C1 segment of cervical spinal cord (tissue), 14 donors: ENCODE data around the gene CASZ1.
A peak's percentile ranks its signal among the peaks of the same experiment; 100 is the strongest.

ENCODE experiments used
- DNase-seq, 14 donors: peaks; one replicate each; lab custom pipeline; 2025; lab: John Stamatoyannopoulos, UW

The CASZ1 gene

GRCh38 chr1:10624256-10625050 lies 172.0 kb downstream of the CASZ1 start:
- DNase-seq: no peak

- no peak for DNase-seq
Observed at GRCh38 chr1:10623686-10624145, 172.7 kb downstream of the CASZ1 start.

DNA sequence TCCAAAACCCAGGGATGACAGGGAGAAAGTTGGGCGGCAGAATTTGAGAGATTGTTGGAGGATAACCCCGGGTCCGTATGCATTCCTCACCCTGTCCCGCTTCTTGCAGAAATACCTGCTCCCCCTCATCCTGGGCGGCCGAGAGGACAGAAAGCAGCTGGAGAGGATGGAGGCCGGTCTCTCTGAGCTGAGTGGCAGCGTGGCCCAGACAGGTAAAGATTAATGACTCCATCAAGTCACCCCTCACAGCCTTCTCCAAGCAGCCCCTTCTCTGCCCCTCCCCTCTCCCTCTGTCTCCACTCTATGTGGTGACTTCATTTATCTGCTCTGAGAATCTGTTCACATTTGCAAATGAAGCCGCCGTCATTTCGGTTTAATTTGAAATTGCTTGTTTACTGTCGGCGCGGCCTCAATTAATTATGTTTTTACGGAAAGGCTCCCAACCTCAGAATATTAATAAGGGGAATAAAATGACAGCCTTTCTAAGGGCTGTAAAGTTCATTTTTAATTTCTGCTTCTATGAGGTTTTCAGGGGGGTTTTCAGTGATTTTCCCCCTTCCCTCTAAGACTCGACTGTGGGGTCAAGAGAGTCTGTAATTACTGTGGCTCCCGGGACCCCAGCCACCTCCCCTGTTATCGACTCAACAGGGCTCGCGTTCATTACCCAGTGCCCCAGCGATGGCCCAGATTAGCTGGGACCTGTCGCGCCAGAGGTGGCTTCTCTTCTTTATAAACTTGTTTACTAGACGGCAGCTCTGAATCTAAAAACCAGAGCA lies 173.3 kb downstream of the CASZ1 start:
- DNase-seq: no peak

GRCh38 chr1:10621906-10622305 lies 174.5 kb downstream of the CASZ1 start:
- no peak for DNase-seq

DNA sequence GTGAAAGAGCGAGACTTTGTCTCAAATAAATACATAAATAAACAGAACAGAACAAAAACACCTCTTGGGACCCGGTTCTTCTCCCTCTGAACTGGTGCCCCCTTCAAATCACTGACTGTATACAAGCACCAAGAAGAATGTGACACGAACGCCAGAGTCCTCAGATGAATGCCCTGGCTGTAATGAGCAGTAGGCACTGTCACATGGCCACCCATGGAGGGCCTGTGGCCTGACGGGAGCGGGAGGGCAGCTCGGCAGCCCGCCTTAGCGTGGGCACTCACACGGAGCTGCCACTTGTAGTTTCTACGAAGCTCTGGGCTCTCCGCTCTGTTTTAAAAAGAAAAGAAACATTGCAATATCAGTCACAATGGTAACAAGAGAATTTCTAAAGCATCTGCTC lies 175.7 kb downstream of the CASZ1 start:
- peak in 3 of 14 donors; percentile 7 to 26 (median 12) for DNase-seq

- no peak for DNase-seq
Observed at GRCh38 chr1:10617931-10618885, 178.2 kb downstream of the CASZ1 start.

GRCh38 chr1:10617318-10617717 lies 179.1 kb downstream of the CASZ1 start:
- DNase-seq: no peak

GRCh38 chr1:10616696-10617095 lies 179.8 kb downstream of the CASZ1 start:
- DNase-seq: no peak

DNA sequence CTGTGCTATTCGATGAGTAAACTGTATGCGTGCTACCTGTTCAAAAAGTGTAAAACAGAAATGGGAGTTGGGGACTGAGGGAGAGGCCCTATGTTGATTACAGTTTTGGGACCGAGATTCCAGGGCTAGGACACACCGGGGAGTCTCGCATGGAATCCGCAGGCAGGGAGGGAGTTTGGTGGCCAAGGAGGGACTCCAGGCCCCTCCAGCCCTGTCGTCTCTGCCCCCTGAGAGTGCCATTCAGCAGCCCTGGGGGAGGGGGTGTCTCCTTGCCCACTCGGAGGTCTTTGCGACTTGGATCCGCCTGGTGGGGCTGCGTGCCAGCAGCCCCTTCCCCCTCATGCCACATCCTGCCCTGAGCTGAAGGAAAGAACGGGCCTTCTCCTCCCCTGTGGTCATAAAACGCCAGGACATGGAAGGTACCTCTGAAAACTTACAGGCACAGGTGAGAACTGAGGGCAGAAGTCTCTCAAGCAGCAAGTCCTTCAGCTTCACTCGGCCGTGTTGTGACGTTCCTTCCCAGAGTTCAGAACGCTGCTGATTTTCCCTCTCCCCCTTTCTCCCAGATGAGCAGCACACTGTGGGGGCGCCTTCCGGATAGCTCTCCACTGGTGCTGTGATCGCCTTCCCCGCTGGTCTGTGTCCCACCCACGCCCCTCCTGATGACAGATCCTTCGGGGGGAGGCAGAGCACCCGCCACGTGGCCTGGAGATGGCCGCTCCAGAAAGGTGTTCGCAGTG lies 180.3 kb downstream of the CASZ1 start:
- no peak for DNase-seq

DNA sequence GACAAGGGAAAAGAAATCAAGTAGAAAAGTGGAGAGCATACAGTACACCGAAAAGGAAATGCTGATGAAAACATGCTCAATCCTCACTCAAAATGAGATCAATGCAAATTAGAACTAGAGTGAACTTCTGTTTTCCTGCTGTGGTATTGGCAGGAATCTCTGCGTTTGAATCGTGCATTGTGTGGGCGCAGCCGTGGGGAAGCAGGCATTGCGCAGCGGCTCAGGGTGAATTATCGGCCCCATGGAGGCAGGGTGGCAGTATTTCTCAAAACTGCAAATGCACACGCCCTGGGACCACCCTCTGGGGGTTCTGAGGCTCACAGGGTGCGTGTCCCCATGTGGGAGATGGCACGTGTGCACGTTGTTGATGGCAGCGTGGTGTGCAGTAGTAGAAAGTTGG lies 181.1 kb downstream of the CASZ1 start:
- no peak for DNase-seq

- DNase-seq: no peak
Observed at GRCh38 chr1:10614377-10615225, 181.8 kb downstream of the CASZ1 start.

DNA sequence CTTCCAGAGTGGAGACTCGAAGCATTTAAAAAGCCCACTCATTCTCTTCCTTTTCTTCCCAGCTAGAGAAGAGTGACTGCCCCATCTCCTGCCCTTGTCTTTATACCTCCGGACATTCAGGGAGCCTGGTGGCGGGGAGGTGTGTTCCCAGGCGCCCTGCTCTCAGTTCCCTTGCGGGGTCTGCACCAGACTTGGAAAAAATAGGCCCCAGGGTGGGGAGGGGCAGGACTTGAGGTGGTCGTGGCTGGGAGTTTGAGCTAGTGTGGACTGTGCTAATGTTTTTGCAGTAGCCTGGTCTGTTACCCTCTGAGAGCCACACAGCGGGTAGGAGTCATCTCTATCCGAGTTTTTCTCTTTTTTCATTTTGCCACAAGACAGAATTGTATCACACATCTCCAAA lies 182.6 kb downstream of the CASZ1 start:
- no peak for DNase-seq

DNA sequence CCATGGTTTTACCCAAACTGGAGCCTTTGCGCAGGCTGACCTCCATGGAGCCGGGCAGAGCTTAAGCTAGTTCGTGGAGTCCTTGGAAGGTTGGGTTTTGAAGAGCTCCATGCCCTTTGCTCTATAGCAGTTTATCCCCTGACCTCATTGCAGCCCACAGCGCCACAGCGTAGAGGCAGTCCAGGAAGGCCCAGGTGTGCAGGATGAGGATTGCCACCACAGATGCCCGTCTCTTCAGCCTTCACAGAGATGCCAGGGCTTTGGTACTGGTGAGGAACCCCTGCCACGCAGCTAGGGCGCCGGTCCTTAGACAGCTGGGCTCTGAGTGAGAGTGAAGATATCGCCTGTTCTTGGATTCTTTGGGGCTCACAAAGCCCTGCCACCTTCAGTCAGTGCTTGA lies 183.1 kb downstream of the CASZ1 start:
- no peak for DNase-seq

GRCh38 chr1:10612436-10613160 lies 183.8 kb downstream of the CASZ1 start:
- DNase-seq: peak in 1 of 14 donors; percentile 50

DNA sequence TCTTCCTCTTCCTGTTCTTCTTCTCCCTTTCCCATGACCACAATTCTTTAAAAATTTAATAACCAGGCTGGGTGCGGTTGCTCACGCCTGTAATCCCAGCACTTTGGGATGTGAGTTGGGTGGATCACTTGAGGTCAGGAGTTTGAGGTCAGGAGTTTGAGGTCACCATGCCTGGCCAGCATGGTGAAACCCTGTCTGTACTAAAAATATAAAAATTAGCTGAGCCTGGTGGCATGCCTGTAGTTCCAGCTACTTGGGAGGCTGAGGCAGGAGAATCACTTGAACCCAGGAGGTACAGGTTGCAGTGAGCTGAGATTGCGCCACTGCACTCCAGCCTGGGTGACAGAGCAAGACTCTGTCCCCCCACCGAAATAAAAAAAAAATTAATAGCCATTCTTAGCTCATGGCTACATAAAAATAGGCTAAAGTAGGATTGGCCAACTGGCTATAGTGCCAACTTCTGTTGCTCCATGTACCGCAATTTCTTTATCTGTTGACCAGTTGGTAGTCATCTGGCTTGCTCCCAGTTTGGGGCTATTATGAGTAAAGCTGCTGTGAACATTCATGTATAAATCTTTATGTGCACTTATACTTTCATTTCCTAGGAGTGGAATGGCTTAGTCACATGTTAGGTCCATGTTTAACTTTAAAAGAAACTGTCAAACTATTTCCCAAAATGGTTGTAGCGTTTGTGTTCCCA lies 185.4 kb downstream of the CASZ1 start:
- no peak for DNase-seq

DNA sequence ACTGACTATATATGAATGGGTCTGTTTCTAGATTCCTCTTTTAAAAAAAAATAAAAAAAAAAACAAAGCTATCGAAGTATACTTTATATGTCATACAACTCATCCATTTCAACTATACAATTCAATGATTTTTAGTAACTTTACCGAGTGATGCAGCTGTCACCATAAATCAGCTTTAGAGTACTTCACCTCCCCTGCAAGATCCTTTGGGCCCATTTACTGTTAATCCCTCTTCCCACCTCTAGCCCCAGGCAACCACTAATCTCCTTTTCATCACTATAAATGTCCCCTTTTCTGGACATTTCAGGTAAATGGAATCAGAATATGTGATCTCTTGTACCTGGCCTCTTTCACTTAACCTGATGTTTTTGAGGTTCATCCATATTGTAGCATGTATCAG lies 187.8 kb downstream of the CASZ1 start:
- no peak for DNase-seq

DNA sequence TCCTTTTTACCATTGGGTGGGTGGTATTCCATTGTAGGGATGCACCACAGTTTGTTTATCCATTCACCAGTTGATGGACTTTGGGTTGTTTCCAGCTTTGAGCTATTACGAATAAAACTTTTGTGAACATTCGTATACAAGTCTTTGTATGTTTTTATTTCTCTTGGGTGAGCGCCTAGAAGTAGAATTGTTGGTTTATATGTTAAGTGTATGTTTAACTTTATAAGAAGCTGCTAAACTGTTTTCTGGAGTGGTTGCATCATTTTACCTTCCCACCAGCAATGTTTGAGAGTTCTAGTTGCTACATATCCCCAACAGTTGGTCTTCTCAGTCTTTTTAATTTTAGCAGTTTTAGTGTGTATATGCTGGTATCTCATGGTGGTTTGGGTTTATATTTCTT lies 189.2 kb downstream of the CASZ1 start:
- no peak for DNase-seq

DNA sequence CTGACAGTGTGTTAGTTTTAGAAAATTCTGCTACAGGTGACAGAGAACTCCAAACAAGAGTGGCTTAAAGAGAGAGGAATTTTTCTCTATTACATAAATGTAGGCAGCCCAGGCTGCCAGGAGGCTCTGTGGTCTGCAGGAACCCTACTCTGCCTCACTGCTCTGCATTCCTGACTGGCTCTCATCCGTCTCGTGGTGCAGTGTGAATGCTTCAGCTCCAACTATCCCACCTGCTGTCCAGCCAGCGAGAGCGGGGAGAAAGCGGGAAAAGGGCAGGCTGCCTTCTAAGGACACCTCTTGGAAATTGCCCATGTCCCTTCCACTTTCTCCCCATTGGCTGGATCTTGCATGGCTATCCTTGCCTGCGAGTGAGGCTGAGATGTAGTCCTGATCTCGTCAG lies 190.4 kb downstream of the CASZ1 start:
- DNase-seq: no peak

- DNase-seq: no peak
Observed at GRCh38 chr1:10604966-10605365, 191.5 kb downstream of the CASZ1 start.
